Measurements from ENCODE around the gene RAPH1.
"Not testable (repeated sequence)": the region's sequence is repeated elsewhere in the genome, so short reads cannot be mapped to it uniquely, and the experiment has no call there.

RAPH1 gene

DNA sequence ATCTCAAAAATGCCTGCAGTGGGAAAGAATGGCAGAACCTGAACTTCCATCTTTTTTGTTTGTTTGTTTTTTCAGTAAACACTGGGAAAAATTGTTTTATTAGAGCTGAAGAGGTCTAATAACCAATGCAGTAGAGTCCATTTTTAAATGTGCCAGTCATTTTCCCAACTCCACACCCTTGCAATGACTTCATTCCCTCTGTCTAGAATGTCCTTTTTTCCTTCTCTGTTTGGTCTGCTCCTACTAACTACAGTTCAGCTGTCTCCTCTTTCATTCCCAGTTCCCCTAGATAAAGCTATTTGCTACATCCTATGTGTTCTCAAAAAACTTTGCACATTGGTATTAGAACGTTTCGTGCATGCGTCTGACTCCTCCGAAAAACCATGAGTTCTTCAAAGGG, 9.3 kb upstream of the RAPH1 start:
- no peak for DNase-seq (ENCODE audit: low read depth)

DNA sequence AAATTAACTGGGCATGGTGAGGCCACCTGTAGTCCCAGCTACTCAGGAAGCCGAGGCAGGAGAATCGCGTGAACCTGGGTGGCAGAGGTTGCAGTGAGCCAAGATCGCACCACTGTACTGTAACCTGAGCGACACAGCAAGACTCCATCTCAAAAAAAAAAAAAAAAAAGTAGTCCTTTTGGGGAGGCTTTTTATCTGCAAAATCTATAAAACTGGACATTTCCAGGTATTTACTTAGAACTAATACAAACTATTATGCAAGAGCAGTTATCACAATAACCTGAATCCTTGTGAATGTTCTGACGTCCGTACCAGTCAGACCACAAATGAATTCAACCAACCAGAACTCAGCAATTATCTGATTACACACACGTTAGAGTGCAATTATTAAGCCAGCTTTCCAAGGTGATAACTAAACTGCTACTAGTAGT, 8.8 kb upstream of the RAPH1 start:
- DNase-seq (ENCODE audit: low read depth) = no peak

DNA sequence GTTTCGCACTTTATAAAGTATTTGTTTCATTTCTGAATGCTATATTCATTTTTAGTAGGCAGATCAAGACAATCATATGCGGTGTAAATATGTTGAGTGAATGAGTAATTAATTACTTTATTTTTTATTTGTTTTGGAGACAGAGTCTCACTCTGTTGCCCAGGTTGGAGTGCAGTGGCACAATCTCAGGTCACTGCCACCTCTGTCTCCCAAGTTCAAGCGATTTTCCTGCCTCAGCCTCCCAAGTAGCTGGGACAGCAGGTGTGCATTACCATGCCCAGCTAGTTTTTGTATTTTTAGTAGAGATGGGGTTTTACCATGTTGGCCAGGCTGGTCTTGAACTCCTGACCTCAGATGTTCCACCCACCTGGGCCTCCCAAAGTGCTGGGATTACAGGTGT, 5.5 kb upstream of the RAPH1 start:
- not testable (repeated sequence) for DNase-seq (ENCODE audit: low read depth)

GRCh38 chr2:203538237-203538636, 3.1 kb upstream of the RAPH1 start:
- not testable (repeated sequence) for DNase-seq (ENCODE audit: low read depth)

GRCh38 chr2:203536586-203536951, 1.5 kb upstream of the RAPH1 start:
- DNase-seq (ENCODE audit: low read depth) = not testable (repeated sequence)

- peak; percentile 21 for DNase-seq (ENCODE audit: low read depth)
These were observed 884 bp upstream of the RAPH1 start for GRCh38 chr2:203535784-203536585.

DNA sequence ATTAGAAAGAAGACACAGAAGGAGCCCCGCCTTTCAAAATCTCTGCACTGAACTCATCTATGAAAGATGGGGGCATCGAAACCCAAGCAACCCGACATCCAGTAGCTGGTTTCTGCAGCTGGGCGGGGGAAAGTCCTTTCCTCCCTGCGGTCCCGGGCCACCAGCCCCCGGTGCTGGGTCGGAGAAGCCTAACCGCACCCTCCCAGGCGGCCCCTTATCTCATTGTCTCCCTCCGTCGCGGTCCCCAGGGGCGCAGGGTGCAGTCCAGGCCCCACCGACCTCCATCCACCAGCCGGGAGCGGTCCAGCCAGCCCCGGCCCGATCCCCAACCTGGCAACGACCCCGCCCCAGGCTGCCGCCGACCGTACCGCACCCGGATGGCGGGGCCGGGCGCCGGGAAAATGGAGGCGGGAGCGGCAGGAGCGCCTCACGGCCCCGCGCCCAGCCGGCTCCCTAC, 452 bp downstream of the RAPH1 start:
- DNase-seq (ENCODE audit: low read depth) = peak; percentile 26

GRCh38 chr2:203533676-203534591, 1.2 kb downstream of the RAPH1 start:
- DNase-seq (ENCODE audit: low read depth) = peak; percentile 69

GRCh38 chr2:203532957-203533658, 2.0 kb downstream of the RAPH1 start:
- DNase-seq (ENCODE audit: low read depth) = peak; percentile 34

GRCh38 chr2:203527719-203528118, 7.4 kb downstream of the RAPH1 start:
- DNase-seq (ENCODE audit: low read depth) = no peak

DNA sequence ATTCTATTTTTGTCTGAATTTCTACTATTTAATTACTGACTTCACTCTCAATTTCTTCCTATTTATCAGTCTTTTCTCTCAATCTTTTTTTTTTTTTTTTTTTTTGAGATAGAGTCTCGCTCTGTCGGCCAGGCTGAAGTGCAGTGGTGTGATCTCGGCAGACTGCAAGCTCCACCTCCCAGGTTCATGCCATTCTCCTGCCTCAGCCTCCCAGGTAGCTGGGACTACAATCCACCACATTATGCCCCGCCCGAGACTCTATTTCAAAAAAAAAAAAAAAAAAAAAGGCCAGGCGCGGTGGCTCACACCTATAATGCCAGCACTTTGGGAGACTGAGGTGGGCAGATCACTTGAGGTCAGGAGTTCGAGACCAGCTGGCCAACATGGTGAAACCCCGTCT, 21.8 kb downstream of the RAPH1 start:
- DNase-seq (ENCODE audit: low read depth) = not testable (repeated sequence)

DNA sequence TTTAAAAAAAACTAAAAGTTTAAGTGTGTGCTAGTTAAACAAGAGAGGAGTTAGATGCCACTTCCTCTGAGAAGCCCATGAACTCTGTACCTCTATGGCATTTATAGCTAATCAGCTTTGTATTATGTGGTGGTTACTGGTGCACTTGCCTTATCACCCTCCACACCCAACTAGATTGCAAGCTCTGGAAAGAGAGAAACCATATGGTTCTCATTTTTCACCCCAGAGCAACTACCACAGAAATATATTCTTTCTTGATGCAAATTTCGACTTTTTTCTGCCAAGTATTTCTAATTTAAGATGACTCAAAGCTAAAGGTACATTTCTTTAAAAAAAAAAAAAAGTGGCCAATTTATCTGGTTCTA, 24.2 kb downstream of the RAPH1 start:
- DNase-seq (ENCODE audit: low read depth) = no peak

GRCh38 chr2:203510256-203510940, 24.7 kb downstream of the RAPH1 start:
- no peak for DNase-seq (ENCODE audit: low read depth)

DNA sequence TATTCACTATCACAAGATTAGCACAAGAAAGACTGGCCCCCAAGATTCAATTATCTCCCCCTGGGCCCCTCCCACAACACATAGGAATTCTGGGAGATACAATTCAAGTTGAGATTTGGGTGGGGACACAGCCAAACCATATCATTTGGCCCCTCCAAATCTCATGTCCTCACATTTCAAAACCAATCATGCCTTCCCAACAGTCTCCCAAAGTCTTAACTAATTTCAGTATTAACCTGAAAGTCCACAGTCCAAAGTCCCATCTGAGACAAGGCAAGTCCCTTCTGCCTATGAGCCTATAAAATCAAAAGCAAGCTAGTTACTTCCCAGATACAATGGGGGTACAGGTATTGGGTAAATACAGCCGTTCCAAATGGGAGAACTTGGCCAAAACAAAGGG, 31.6 kb downstream of the RAPH1 start:
- not testable (repeated sequence) for DNase-seq (ENCODE audit: low read depth)

DNA sequence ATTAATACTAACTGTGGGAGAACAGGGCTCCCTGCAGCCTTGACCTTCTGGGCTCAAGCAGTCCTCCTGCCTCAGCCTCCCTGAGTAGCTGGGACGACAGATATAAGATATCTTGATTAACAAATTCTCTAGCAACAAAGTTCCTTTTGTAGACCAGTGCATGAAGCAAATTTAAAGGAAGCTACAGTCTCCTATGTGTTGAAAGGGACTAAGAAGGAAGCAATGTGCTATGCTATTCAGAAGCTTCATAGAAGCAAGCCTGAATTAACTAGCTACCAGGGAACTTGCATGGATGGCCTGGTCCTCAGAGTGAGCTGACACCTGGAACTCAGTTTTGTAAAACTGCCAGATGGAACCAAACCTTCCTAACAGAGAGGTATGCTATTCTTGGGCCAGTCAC, 33.2 kb downstream of the RAPH1 start:
- no peak for DNase-seq (ENCODE audit: low read depth)

GRCh38 chr2:203500951-203501350, 34.1 kb downstream of the RAPH1 start:
- DNase-seq (ENCODE audit: low read depth) = no peak

- DNase-seq (ENCODE audit: low read depth) = no peak
These were observed 34.8 kb downstream of the RAPH1 start for GRCh38 chr2:203500297-203500696.

DNA sequence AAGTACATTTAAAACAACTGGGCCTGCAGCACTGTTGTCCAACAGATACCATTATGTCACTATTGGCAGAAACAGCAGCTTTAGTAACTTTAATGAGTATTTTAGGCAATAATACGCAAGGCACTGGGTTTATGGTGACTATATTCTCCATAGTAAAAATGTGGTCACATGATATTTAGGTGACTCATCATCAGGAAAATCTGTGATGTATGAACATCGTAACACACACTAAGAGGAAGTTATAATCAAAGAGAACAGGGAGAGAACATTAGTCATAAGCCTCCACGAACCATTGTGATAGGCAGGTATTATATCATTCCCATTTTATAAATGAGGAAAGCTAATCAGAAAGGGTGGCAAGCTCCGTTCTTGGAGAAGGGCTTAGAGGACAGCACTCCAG, 36.9 kb downstream of the RAPH1 start:
- peak; percentile 86 for DNase-seq (ENCODE audit: low read depth)

- DNase-seq (ENCODE audit: low read depth) = peak; percentile 17
These were observed 42.1 kb downstream of the RAPH1 start for GRCh38 chr2:203492965-203493364.

DNA sequence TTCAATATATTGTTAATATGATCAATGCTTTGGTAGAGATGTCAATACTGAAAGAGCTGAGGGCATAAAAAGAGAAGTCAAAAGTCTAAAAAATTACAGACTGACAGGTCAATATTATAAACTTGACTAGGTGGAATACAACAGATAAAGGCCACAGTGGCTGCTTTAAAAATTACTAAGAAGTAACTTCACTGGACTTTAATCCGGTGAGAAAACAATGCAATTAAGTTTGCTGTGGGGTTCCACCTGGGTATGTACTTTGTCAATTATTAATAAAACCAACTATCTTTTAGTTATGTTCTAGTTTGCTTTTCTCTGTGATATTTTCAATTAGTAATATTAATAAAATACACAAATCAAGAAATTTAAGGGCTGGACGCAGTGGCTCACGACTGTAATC, 44.7 kb downstream of the RAPH1 start:
- DNase-seq (ENCODE audit: low read depth) = no peak

GRCh38 chr2:203489531-203489930, 45.6 kb downstream of the RAPH1 start:
- no peak for DNase-seq (ENCODE audit: low read depth)

Data from iris pigment epithelial cell (primary cell).